SK-N-SH (cell line): ENCODE measurements around the gene NRL. TPM values are rescaled to one million over a fixed set of nuclear protein-coding genes. Genes with fewer than 3 reads are reported as not detected.

Source experiments
- CTCF ChIA-PET: fragments of 300-600, 350-600 bp; formaldehyde crosslinking; extraction: SDS; loops from one replicate; lab custom pipeline; 2021; lab: Yijun Ruan, JAX
- POLR2A ChIA-PET: fragments of 350-600 bp; sonication (Branson Sonifier 250); formaldehyde crosslinking; extraction: SDS; loops from one replicate; lab custom pipeline; 2020; ENCODE audit warnings: antibody characterized with exemption, inconsistent platforms; lab: Yijun Ruan, JAX
- DNase-seq: peaks from one replicate; pipeline ENCODE4 v3.0.0; 2012
- H2AFZ ChIP-seq: fragments of 200-600 bp; sonication (generic); 2 replicates; pipeline ENCODE4 v1.8.1; 2016; ENCODE audit warnings: antibody characterized with exemption, mild to moderate bottlenecking, low read depth
- H3F3A ChIP-seq: fragments of 200-600 bp; sonication (generic); replicated peaks from 2 replicates; pipeline ENCODE3; 2016; ENCODE audit warnings: antibody characterized with exemption, mild to moderate bottlenecking; ENCODE audit not compliant: insufficient read depth
- H3K27ac ChIP-seq, 2 experiments: fragments of 200-500 bp in 1 of 2; fragments of 200-600 bp in 1 of 2; sonication (Bioruptor generic) in 1 of 2; sonication (generic), shearing (Covaris generic) in 1 of 2; 2 replicates each; pipeline versions ENCODE4 v1.5.1 to v1.6.1; 2014 to 2016; ENCODE audit warnings: low read depth in 2 of 2, inconsistent platforms in 1 of 2, low read length in 1 of 2, mild to moderate bottlenecking in 1 of 2, mixed read lengths in 1 of 2
- H3K27me3 ChIP-seq: fragments of 200-600 bp; sonication (generic), shearing (Covaris generic); 2 replicates; pipeline ENCODE4 v1.6.1; 2016; ENCODE audit warnings: mixed run types; ENCODE audit not compliant: insufficient read depth
- H3K36me3 ChIP-seq, 2 experiments: fragments of 200-500 bp in 1 of 2; fragments of 200-600 bp in 1 of 2; sonication (Bioruptor generic) in 1 of 2; sonication (generic) in 1 of 2; replicated peaks in 1 of 2; 2 replicates each; pipeline versions ENCODE3 to v1.5.1; 2014 to 2016; ENCODE audit warnings: low read length in 1 of 2, mild to moderate bottlenecking in 1 of 2; ENCODE audit not compliant: insufficient read depth in 2 of 2, control insufficient read depth in 1 of 2
- H3K4me1 ChIP-seq, 2 experiments: fragments of 200-500 bp in 1 of 2; fragments of 200-600 bp in 1 of 2; sonication (Bioruptor generic) in 1 of 2; sonication (generic), shearing (Covaris generic) in 1 of 2; 2 replicates each; pipeline versions ENCODE4 v1.5.1 to v1.6.1; 2014 to 2016; ENCODE audit warnings: low read depth in 1 of 2, low read length in 1 of 2, mixed run types in 1 of 2; ENCODE audit not compliant: insufficient read depth in 2 of 2, control insufficient read depth in 1 of 2
- H3K4me2 ChIP-seq: fragments of 200-600 bp; sonication (generic), shearing (Covaris generic); 2 replicates; pipeline ENCODE4 v1.6.1; 2017; ENCODE audit warnings: mixed run types
- H3K4me3 ChIP-seq, 2 experiments: fragments of 200-500 bp in 1 of 2; fragments of 200-600 bp in 1 of 2; sonication (Bioruptor generic) in 1 of 2; sonication (generic), shearing (Covaris generic) in 1 of 2; 2 replicates each; pipeline versions ENCODE4 v1.5.1 to v1.8.1; 2014 to 2016; ENCODE audit warnings: low read depth in 2 of 2, inconsistent platforms in 1 of 2, low read length in 1 of 2, mild to moderate bottlenecking in 1 of 2, mixed read lengths in 1 of 2, moderate library complexity in 1 of 2
- H3K79me2 ChIP-seq: fragments of 200-600 bp; sonication (generic); 2 replicates; pipeline ENCODE4 v1.8.1; 2017; ENCODE audit warnings: mild to moderate bottlenecking; ENCODE audit not compliant: insufficient read depth
- H3K9ac ChIP-seq: fragments of 200-600 bp; sonication (generic); 2 replicates; pipeline ENCODE4 v1.6.1; 2017; ENCODE audit warnings: mixed run types
- H3K9me2 ChIP-seq: fragments of 200-600 bp; sonication (generic); 2 replicates; pipeline ENCODE4 v1.6.1; 2017; ENCODE audit warnings: mixed run types
- H3K9me3 ChIP-seq: fragments of 200-600 bp; sonication (generic); 2 replicates; pipeline ENCODE4 v1.6.1; 2017; ENCODE audit warnings: mixed run types, mild to moderate bottlenecking, moderate library complexity
- H4K20me1 ChIP-seq: fragments of 200-600 bp; sonication (generic); 2 replicates; pipeline ENCODE4 v1.6.1; 2017; ENCODE audit warnings: mild to moderate bottlenecking, mixed run types; ENCODE audit not compliant: insufficient read depth
- FOSL2 ChIP-seq: IDR thresholded peaks from 2 replicates; pipeline ENCODE4 v1.4.0; 2012; ENCODE audit warnings: low read depth, mild to moderate bottlenecking, moderate library complexity, borderline replicate concordance
- FOXJ3 ChIP-seq: sonication (generic); formaldehyde crosslinking; IDR thresholded peaks from 2 replicates; pipeline ENCODE4 v1.5.1; 2020; ENCODE audit warnings: mild to moderate bottlenecking, missing genetic modification reagents
- GABPA ChIP-seq: IDR thresholded peaks from 2 replicates; pipeline ENCODE4 v1.4.0; 2012; ENCODE audit warnings: low read depth, mild to moderate bottlenecking
- MXI1 ChIP-seq: IDR thresholded peaks from 2 replicates; pipeline ENCODE4 v1.6.1; 2012; ENCODE audit warnings: mild to moderate bottlenecking, low read depth, low read length, improper control_type of control experiment
- RCOR1 ChIP-seq: fragments of 150-350 bp; IDR thresholded peaks from 2 replicates; pipeline ENCODE4 v1.6.1; 2017; ENCODE audit warnings: antibody characterized with exemption, low read length
- RXRA ChIP-seq: IDR thresholded peaks from 2 replicates; pipeline ENCODE4 v1.4.0; 2012; ENCODE audit warnings: low read depth, mild to moderate bottlenecking, borderline replicate concordance
- SIN3A ChIP-seq: IDR thresholded peaks from 2 replicates; pipeline ENCODE4 v1.6.1; 2012; ENCODE audit warnings: low read depth, mild to moderate bottlenecking, low read length, moderate library complexity, borderline replicate concordance
- SMC3 ChIP-seq: IDR thresholded peaks from 2 replicates; pipeline ENCODE4 v1.6.1; 2012; ENCODE audit warnings: low read depth, low read length, improper control_type of control experiment
- TAF1 ChIP-seq: IDR thresholded peaks from 2 replicates; pipeline ENCODE4 v1.6.1; 2012; ENCODE audit warnings: low read depth, mild to moderate bottlenecking, low read length, moderate library complexity, borderline replicate concordance
- TEAD4 ChIP-seq: IDR thresholded peaks from 2 replicates; pipeline ENCODE4 v1.4.0; 2012; ENCODE audit warnings: mild to moderate bottlenecking, borderline replicate concordance; ENCODE audit not compliant: insufficient read depth
- WGBS: methylation state at CpG from one replicate; pipeline ENCODE4 v1.1.6; 2017; ENCODE audit warnings: low lambda C conversion rate; 5-methylcytosine and 5-hydroxymethylcytosine counted together
- polyA plus RNA-seq, 3 experiments: library from polyadenylated mRNA; depleted of rRNA; stranded (reverse); fragments of >200 nt; gene quantifications; 2 replicates each; pipeline ENCODE4 v1.2.3, GENCODE V29; 2012
- TF ChIP-seq, protein P1 (sequence below): IDR thresholded peaks from 2 replicates; pipeline ENCODE4 v1.6.1; 2012; ENCODE audit warnings: mild to moderate bottlenecking, low read depth, low read length, moderate library complexity
- TF ChIP-seq, protein P2 (sequence below): IDR thresholded peaks from 2 replicates; pipeline ENCODE4 v1.4.0; 2012; ENCODE audit warnings: low read depth
- TF ChIP-seq, protein P3 (sequence below): IDR thresholded peaks from 2 replicates; pipeline ENCODE4; 2012

NRL gene
- polyA plus RNA-seq, 1 of the 3 experiments (the other 2 are of a cell fraction), result 0.76 TPM

DNA sequence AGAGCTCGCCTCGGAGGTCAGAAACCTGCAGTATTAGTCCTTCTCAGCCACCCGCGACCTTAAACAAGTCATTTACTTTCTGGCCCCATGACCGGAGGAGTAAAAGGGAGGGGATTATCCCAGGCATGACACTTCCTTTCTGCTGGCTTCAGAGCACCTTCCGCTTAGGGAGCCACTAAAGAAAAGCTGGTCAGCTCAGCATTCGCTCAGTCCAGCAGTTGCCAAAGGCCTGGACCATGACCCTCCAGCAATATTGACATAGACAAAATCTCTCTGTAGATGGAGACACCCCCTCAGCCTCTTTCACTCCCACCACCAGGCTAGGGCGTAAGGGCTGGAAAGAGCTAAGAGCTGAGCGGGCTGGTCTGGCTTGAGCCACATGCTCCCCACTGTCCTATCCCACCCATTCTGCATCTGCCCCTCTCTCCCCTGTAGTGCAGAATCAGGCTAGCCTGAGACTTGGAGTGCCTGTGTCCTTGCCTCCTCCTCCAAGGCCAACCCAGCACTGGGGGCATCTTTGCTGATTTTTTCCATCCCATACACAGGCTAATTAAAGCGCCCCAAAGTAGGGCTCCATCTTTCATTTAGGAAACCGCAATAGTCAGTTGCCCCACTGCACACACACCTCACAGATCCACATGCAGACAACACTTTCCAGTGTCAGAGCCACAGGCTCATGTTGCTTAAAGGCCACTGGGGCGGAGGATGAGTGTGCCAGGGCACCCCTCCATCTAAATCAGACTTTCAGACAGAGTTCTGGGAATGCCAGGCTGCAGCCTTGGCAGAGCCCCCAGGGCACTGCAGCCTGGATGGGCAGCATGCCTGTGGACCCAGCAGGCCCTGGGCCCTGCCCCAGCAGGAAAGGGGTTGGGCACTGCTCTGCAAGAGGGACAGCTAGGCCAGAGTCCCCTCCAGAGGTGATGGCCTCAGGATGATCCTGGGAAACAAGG is 47.3 kb downstream of the NRL start:
- no peak overlapping the region for H2AFZ ChIP-seq
- H3F3A ChIP-seq, result no peaks in the 10 kb centered on the region
- 78% methylated on average over 12 of the region's 12 CpGs for WGBS
- no peaks in the 10 kb centered on the region for H3K36me3 ChIP-seq
- H3K27ac ChIP-seq, result no peak overlapping the region
- DNase-seq, result peak; percentile 21
- H3K27me3 ChIP-seq, result no peaks in the 10 kb centered on the region; the same call in 1 of the 2 replicates
- no peak overlapping the region for H3K9ac ChIP-seq
- H3K9me3 ChIP-seq, result no peaks in the 10 kb centered on the region
- no peaks in the 10 kb centered on the region for H4K20me1 ChIP-seq
- POLR2A ChIA-PET, result interaction anchor here (0.7 kb wide), 2 partner anchors 13 to 15 kb away, joined by 3 read pairs; no protein-coding TSS in a partner anchor
- H3K4me3 ChIP-seq, result no peak overlapping the region
- no peaks in the 10 kb centered on the region; a peak in 1 of 4 replicates for H3K4me1 ChIP-seq
- no peaks in the 10 kb centered on the region for H3K79me2 ChIP-seq
- CTCF ChIA-PET, result interaction anchor here (1.3 to 42.8 kb wide), 5 partner anchors 8 to 94 kb away, joined by 3 to 1159 read pairs (median 9); partner anchors contain the start of genes IRF9 and PCK2
- no peaks in the 10 kb centered on the region for H3K9me2 ChIP-seq
- TF ChIP-seq SIN3A, result no peak
- TF ChIP-seq SMC3, result no peak
- TF ChIP-seq TEAD4, result no peak
- no peak for TF ChIP-seq FOSL2
- no peak for TF ChIP-seq TAF1
- no peak for TF ChIP-seq FOXJ3 (CRISPR knock-in tag)
- no peak for TF ChIP-seq GABPA
- no peak for TF ChIP-seq RCOR1
- TF ChIP-seq MXI1, result no peak
- TF ChIP-seq, protein P1, sequence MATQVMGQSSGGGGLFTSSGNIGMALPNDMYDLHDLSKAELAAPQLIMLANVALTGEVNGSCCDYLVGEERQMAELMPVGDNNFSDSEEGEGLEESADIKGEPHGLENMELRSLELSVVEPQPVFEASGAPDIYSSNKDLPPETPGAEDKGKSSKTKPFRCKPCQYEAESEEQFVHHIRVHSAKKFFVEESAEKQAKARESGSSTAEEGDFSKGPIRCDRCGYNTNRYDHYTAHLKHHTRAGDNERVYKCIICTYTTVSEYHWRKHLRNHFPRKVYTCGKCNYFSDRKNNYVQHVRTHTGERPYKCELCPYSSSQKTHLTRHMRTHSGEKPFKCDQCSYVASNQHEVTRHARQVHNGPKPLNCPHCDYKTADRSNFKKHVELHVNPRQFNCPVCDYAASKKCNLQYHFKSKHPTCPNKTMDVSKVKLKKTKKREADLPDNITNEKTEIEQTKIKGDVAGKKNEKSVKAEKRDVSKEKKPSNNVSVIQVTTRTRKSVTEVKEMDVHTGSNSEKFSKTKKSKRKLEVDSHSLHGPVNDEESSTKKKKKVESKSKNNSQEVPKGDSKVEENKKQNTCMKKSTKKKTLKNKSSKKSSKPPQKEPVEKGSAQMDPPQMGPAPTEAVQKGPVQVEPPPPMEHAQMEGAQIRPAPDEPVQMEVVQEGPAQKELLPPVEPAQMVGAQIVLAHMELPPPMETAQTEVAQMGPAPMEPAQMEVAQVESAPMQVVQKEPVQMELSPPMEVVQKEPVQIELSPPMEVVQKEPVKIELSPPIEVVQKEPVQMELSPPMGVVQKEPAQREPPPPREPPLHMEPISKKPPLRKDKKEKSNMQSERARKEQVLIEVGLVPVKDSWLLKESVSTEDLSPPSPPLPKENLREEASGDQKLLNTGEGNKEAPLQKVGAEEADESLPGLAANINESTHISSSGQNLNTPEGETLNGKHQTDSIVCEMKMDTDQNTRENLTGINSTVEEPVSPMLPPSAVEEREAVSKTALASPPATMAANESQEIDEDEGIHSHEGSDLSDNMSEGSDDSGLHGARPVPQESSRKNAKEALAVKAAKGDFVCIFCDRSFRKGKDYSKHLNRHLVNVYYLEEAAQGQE, result no peak
- no peak for TF ChIP-seq RXRA
- TF ChIP-seq, protein P2, sequence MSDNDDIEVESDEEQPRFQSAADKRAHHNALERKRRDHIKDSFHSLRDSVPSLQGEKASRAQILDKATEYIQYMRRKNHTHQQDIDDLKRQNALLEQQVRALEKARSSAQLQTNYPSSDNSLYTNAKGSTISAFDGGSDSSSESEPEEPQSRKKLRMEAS, result no peak
- TF ChIP-seq, protein P3, sequence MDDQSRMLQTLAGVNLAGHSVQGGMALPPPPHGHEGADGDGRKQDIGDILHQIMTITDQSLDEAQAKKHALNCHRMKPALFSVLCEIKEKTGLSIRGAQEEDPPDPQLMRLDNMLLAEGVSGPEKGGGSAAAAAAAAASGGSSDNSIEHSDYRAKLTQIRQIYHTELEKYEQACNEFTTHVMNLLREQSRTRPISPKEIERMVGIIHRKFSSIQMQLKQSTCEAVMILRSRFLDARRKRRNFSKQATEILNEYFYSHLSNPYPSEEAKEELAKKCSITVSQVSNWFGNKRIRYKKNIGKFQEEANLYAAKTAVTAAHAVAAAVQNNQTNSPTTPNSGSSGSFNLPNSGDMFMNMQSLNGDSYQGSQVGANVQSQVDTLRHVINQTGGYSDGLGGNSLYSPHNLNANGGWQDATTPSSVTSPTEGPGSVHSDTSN, result no peak
- H3K4me2 ChIP-seq, result no peak overlapping the region
